ENCODE data around the gene LEKR1. TPM values are rescaled to one million over a fixed set of nuclear protein-coding genes. Genes with fewer than 3 reads are reported as not detected.

LEKR1 gene
- polyA plus RNA-seq (2013), result 0.04 and 0.14 TPM in 2 replicates

- Histone ChIP-seq H4K91ac (ENCODE audit: low read depth, low read length) (peak within 1 kb of the TSS; percentile 91), H2BK12ac (ENCODE audit: low read length) (peak within 1 kb of the TSS; percentile 10), H2AFZ (ENCODE audit: insufficient read depth, low read length, poor library complexity) (peak within 1 kb of the TSS; percentile 70), H3K18ac (ENCODE audit: low read length) (peak within 1 kb of the TSS; percentile 77), H3K4ac (ENCODE audit: low read depth, low read length) (peak within 1 kb of the TSS; percentile 42), H3K79me1 (ENCODE audit: low read length) (peaks cover 9% of the 10 kb centered on the region), H3K27me3 (ENCODE audit: insufficient read depth, low read length) (no peaks in the 10 kb centered on the region), H4K8ac (ENCODE audit: low read depth, low read length) (peak within 1 kb of the TSS; percentile 95), H4K12ac (ENCODE audit: low read depth, low read length) (peak within 1 kb of the TSS; percentile 81), H2AK5ac (ENCODE audit: low read length) (no peak within 1 kb of the TSS), H3K9me3 (ENCODE audit: insufficient read depth, low read depth, low read length) (no peaks in the 10 kb centered on the region), H3K9ac (ENCODE audit: low read length) (peak within 1 kb of the TSS; percentile 75), H3K23ac (ENCODE audit: low read length) (no peak within 1 kb of the TSS), H3K36me3 (ENCODE audit: control insufficient read depth in 1 of 2, insufficient read depth in 2 of 2, low read length in 2 of 2) (no peaks in the 10 kb centered on the region), H2BK5ac (ENCODE audit: low read depth, low read length, poor library complexity) (peak within 1 kb of the TSS; percentile 54), H3K4me3 (ENCODE audit: low read depth, low read length) (peak within 1 kb of the TSS; percentile 76), H3K79me2 (ENCODE audit: control insufficient read depth, insufficient read depth, low read length, poor library complexity) (no peaks in the 10 kb centered on the region), H3K14ac (ENCODE audit: low read length) (peak within 1 kb of the TSS; percentile 83), H2BK120ac (ENCODE audit: insufficient read depth, low read length, poor library complexity) (peak within 1 kb of the TSS; percentile 90), H3K4me1 (ENCODE audit: control insufficient read depth in 1 of 2, insufficient read depth in 2 of 2, low read length in 2 of 2) (peaks cover 0 to 5% of the 10 kb centered on the region in 2 experiments), H3K27ac (ENCODE audit: low read depth, low read length) (peak within 1 kb of the TSS; percentile 81), H3K4me2 (ENCODE audit: low read length) (peak within 1 kb of the TSS; percentile 71)
- peak; percentile 93 to 96 for DNase-seq
- no CpG with 5 or more reads among the region's 63 CpGs for WGBS (ENCODE audit: extremely low coverage, insufficient coverage, insufficient read length)
These were observed at the start of gene LEKR1 for GRCh38 chr3:156826144-156826895. LEKR1 (plus strand) TSS chr3:156826353; CDS start chr3:156829330, 2,977 bp downstream.

GRCh38 chr3:156776871-156777270 lies 49.3 kb upstream of the LEKR1 start:
- Histone ChIP-seq H3K18ac (ENCODE audit: low read length) (no peak overlapping the region), H3K36me3 (ENCODE audit: control insufficient read depth in 1 of 2, insufficient read depth in 2 of 2, low read length in 2 of 2) (no peaks in the 10 kb centered on the region), H4K12ac (ENCODE audit: low read depth, low read length) (no peak overlapping the region), H3K27ac (ENCODE audit: low read depth, low read length) (no peak overlapping the region), H3K27me3 (ENCODE audit: insufficient read depth, low read length) (no peaks in the 10 kb centered on the region), H2AK5ac (ENCODE audit: low read length) (no peak overlapping the region), H3K9ac (ENCODE audit: low read length) (no peak overlapping the region), H3K79me1 (ENCODE audit: low read length) (no peaks in the 10 kb centered on the region), H3K4me1 (ENCODE audit: control insufficient read depth in 1 of 2, insufficient read depth in 2 of 2, low read length in 2 of 2) (no peaks in the 10 kb centered on the region), H3K9me3 (ENCODE audit: insufficient read depth, low read depth, low read length) (no peaks in the 10 kb centered on the region), H3K4me3 (ENCODE audit: low read depth, low read length) (no peak overlapping the region), H3K4me2 (ENCODE audit: low read length) (no peak overlapping the region), H3K23ac (ENCODE audit: low read length) (no peak overlapping the region), H3K14ac (ENCODE audit: low read length) (no peak overlapping the region), H3K79me2 (ENCODE audit: control insufficient read depth, insufficient read depth, low read length, poor library complexity) (no peaks in the 10 kb centered on the region), H2BK120ac (ENCODE audit: insufficient read depth, low read length, poor library complexity) (no peak overlapping the region), H2BK5ac (ENCODE audit: low read depth, low read length, poor library complexity) (no peak overlapping the region), H3K4ac (ENCODE audit: low read depth, low read length) (no peak overlapping the region), H4K91ac (ENCODE audit: low read depth, low read length) (no peak overlapping the region), H4K8ac (ENCODE audit: low read depth, low read length) (no peak overlapping the region), H2BK12ac (ENCODE audit: low read length) (no peak overlapping the region), H2AFZ (ENCODE audit: insufficient read depth, low read length, poor library complexity) (no peak overlapping the region)
- no peak for DNase-seq

- H2BK120ac ChIP-seq (ENCODE audit: insufficient read depth, low read length, poor library complexity), result no peak overlapping the region
- H3K9me3 ChIP-seq (ENCODE audit: insufficient read depth, low read depth, low read length), result no peaks in the 10 kb centered on the region
- H3K27ac ChIP-seq (ENCODE audit: low read depth, low read length), result no peak overlapping the region
- no peak overlapping the region for H4K91ac ChIP-seq (ENCODE audit: low read depth, low read length)
- DNase-seq, result no peak
- no peaks in the 10 kb centered on the region for H3K79me2 ChIP-seq (ENCODE audit: control insufficient read depth, insufficient read depth, low read length, poor library complexity)
- H2AFZ ChIP-seq (ENCODE audit: insufficient read depth, low read length, poor library complexity), result no peak overlapping the region
- no peak overlapping the region for H3K18ac ChIP-seq (ENCODE audit: low read length)
- H3K4ac ChIP-seq (ENCODE audit: low read depth, low read length), result no peak overlapping the region
- H3K4me3 ChIP-seq (ENCODE audit: low read depth, low read length), result no peak overlapping the region
- no peak overlapping the region for H4K12ac ChIP-seq (ENCODE audit: low read depth, low read length)
- no CpG with 5 or more reads among the region's 4 CpGs for WGBS (ENCODE audit: extremely low coverage, insufficient coverage, insufficient read length)
- no peak overlapping the region for H3K23ac ChIP-seq (ENCODE audit: low read length)
- no peak overlapping the region for H2AK5ac ChIP-seq (ENCODE audit: low read length)
- no peak overlapping the region for H2BK5ac ChIP-seq (ENCODE audit: low read depth, low read length, poor library complexity)
- no peak overlapping the region for H2BK12ac ChIP-seq (ENCODE audit: low read length)
- no peaks in the 10 kb centered on the region for H3K27me3 ChIP-seq (ENCODE audit: insufficient read depth, low read length)
- H3K14ac ChIP-seq (ENCODE audit: low read length), result no peak overlapping the region
- no peaks in the 10 kb centered on the region for H3K4me1 ChIP-seq (ENCODE audit: control insufficient read depth in 1 of 2, insufficient read depth in 2 of 2, low read length in 2 of 2)
- H3K9ac ChIP-seq (ENCODE audit: low read length), result no peak overlapping the region
- H3K79me1 ChIP-seq (ENCODE audit: low read length), result no peaks in the 10 kb centered on the region
- H4K8ac ChIP-seq (ENCODE audit: low read depth, low read length), result no peak overlapping the region
- no peaks in the 10 kb centered on the region for H3K36me3 ChIP-seq (ENCODE audit: control insufficient read depth in 1 of 2, insufficient read depth in 2 of 2, low read length in 2 of 2)
- no peak overlapping the region for H3K4me2 ChIP-seq (ENCODE audit: low read length)
These were observed 44.6 kb upstream of the LEKR1 start for GRCh38 chr3:156781310-156782230.

GRCh38 chr3:156782319-156782718 lies 43.8 kb upstream of the LEKR1 start:
- no peak overlapping the region for H3K18ac ChIP-seq (ENCODE audit: low read length)
- no peak overlapping the region for H3K14ac ChIP-seq (ENCODE audit: low read length)
- no peak overlapping the region for H3K4me3 ChIP-seq (ENCODE audit: low read depth, low read length)
- no peak overlapping the region for H2AFZ ChIP-seq (ENCODE audit: insufficient read depth, low read length, poor library complexity)
- H3K4ac ChIP-seq (ENCODE audit: low read depth, low read length), result no peak overlapping the region
- H4K91ac ChIP-seq (ENCODE audit: low read depth, low read length), result no peak overlapping the region
- H3K9me3 ChIP-seq (ENCODE audit: insufficient read depth, low read depth, low read length), result no peaks in the 10 kb centered on the region
- peaks cover 3% of the 10 kb centered on the region for H3K79me1 ChIP-seq (ENCODE audit: low read length)
- H3K23ac ChIP-seq (ENCODE audit: low read length), result no peak overlapping the region
- WGBS (ENCODE audit: extremely low coverage, insufficient coverage, insufficient read length), result no CpG with 5 or more reads among the region's 5 CpGs
- no peak overlapping the region for H3K4me2 ChIP-seq (ENCODE audit: low read length)
- H2AK5ac ChIP-seq (ENCODE audit: low read length), result no peak overlapping the region
- H3K27me3 ChIP-seq (ENCODE audit: insufficient read depth, low read length), result no peaks in the 10 kb centered on the region
- no peak overlapping the region for H2BK12ac ChIP-seq (ENCODE audit: low read length)
- no peaks in the 10 kb centered on the region for H3K36me3 ChIP-seq (ENCODE audit: control insufficient read depth in 1 of 2, insufficient read depth in 2 of 2, low read length in 2 of 2)
- H4K8ac ChIP-seq (ENCODE audit: low read depth, low read length), result no peak overlapping the region
- no peak overlapping the region for H3K27ac ChIP-seq (ENCODE audit: low read depth, low read length)
- H3K9ac ChIP-seq (ENCODE audit: low read length), result no peak overlapping the region
- no peak overlapping the region for H4K12ac ChIP-seq (ENCODE audit: low read depth, low read length)
- no peak for DNase-seq
- H3K4me1 ChIP-seq (ENCODE audit: control insufficient read depth in 1 of 2, insufficient read depth in 2 of 2, low read length in 2 of 2), result no peaks in the 10 kb centered on the region
- H2BK5ac ChIP-seq (ENCODE audit: low read depth, low read length, poor library complexity), result no peak overlapping the region
- no peaks in the 10 kb centered on the region for H3K79me2 ChIP-seq (ENCODE audit: control insufficient read depth, insufficient read depth, low read length, poor library complexity)
- no peak overlapping the region for H2BK120ac ChIP-seq (ENCODE audit: insufficient read depth, low read length, poor library complexity)

Measured in trophoblast cell (in vitro differentiated cells and primary cell).